ENCODE measurements around the gene BBX. TPM values are rescaled to one million over a fixed set of nuclear protein-coding genes. Genes with fewer than 3 reads are reported as not detected.

The BBX gene
- total and polyA plus RNA-seq, 9 donors, result 21.7 to 51.3 (median 41.5) TPM

DNA sequence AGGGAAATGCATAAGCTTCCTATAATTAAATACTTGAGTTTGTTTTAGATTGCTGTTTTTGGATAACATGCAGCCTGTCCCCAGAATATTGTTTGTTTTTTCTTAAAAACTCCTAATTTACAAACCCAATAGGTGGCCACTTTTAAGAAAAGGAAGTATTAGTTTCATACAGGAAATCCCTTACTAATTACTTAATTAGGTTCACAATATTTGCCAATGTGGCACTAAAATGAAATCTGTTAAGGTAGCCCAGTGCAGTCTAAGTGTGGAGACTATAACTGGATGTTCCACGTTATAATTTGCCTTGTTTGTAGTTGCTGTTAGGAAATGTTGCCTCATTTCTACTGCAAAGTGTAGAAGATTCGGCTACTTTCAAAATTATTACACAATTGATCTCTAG is 195.8 kb downstream of the BBX start:
- DNase-seq, result no peak
- H3K9me3 ChIP-seq (replicated peaks; ENCODE audit: control insufficient read depth, low read depth, low read length), result no peaks in the 10 kb centered on the region
- whole genome bisulfite sequencing (ENCODE audit: insufficient coverage), result no CpG with 5 or more reads among the region's 2 CpGs
- no peak overlapping the region for H3K27ac ChIP-seq (ENCODE audit: low read length)
- no peaks in the 10 kb centered on the region for H3K4me1 ChIP-seq (ENCODE audit: control insufficient read depth, insufficient read depth, low read length)
- no peaks in the 10 kb centered on the region for H3K27me3 ChIP-seq (ENCODE audit: control insufficient read depth, insufficient read depth, low read length)
- no peak overlapping the region for H3K4me3 ChIP-seq (ENCODE audit: low read length)
- H3K36me3 ChIP-seq (ENCODE audit: control insufficient read depth, insufficient read depth, low read length), result peaks cover 4% of the 10 kb centered on the region

DNA sequence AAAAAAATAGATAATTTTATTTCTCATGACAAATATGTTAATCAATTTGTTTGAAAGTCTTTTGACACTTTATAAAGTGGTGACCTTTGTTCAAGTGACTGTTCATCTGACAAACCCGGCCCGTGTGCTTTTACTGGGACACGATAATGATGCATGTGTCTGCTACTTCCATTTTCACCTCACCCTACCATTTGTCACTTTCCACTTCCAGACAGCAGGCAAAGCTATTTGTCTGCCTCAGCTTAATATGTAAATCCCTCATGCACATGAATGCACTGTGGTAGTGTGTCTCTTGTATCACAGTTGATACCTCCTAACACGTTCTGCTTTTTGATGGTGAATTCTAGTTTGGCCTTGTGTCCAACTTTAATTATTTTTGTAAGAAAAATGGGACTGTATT is 204.3 kb downstream of the BBX start:
- no peaks in the 10 kb centered on the region for H3K27me3 ChIP-seq (ENCODE audit: control insufficient read depth, insufficient read depth, low read length)
- peaks cover 2% of the 10 kb centered on the region for H3K36me3 ChIP-seq (ENCODE audit: control insufficient read depth, insufficient read depth, low read length)
- no peaks in the 10 kb centered on the region for H3K4me1 ChIP-seq (ENCODE audit: control insufficient read depth, insufficient read depth, low read length)
- H3K27ac ChIP-seq (ENCODE audit: low read length), result no peak overlapping the region
- WGBS (ENCODE audit: insufficient coverage), result 55% methylated on average over 3 of the region's 4 CpGs
- H3K4me3 ChIP-seq (ENCODE audit: low read length), result no peak overlapping the region
- DNase-seq, result peak; percentile 24
- H3K9me3 ChIP-seq (replicated peaks; ENCODE audit: control insufficient read depth, low read depth, low read length), result no peaks in the 10 kb centered on the region

DNA sequence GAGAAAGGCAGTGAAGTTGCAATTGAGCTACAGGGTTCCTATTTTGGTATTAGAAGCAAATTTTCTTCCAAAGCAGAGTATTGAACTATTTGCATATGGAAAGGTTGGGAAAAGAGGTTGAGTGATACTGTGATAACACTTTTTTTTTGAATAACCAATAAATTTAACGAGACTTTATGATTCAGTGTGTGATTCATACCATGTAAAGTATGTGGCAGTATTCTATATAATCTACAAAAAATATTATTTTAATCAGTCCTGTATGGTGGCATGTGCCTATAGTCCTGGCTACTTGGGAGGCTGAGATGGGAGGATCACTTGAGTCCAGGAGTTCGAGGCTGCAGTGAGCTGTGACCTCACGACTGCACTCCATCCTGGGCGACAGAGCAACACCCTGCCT is 206.9 kb downstream of the BBX start:
- Histone ChIP-seq H3K27ac (ENCODE audit: low read length) (no peak overlapping the region), H3K4me3 (ENCODE audit: low read length) (no peak overlapping the region), H3K36me3 (ENCODE audit: control insufficient read depth, insufficient read depth, low read length) (peaks cover 2% of the 10 kb centered on the region), H3K4me1 (ENCODE audit: control insufficient read depth, insufficient read depth, low read length) (no peaks in the 10 kb centered on the region), H3K27me3 (ENCODE audit: control insufficient read depth, insufficient read depth, low read length) (no peaks in the 10 kb centered on the region), H3K9me3 (replicated peaks; ENCODE audit: control insufficient read depth, low read depth, low read length) (no peaks in the 10 kb centered on the region)
- DNase-seq, result no peak
- whole genome bisulfite sequencing (ENCODE audit: insufficient coverage), result 100% methylated on average over 1 of the region's 4 CpGs

DNA sequence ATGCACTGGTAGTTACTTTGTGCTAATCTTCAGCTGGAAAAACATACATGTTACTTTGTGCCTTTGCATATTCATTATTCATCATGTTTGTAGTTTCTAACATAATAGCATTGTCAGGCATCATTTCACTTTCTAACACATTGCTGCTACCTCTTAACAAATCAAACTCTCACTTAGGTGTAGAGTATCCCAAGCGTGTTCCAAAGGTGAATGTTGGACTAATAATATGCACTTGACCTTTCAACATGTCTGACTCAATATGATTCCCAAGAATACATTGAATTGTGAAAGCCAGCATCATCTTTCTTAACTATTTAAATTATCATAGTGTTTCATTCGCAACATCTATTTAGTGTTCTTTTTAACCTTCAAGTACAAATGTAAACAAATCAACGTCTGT is 211.6 kb downstream of the BBX start:
- H3K9me3 ChIP-seq (replicated peaks; ENCODE audit: control insufficient read depth, low read depth, low read length), result no peaks in the 10 kb centered on the region
- no peaks in the 10 kb centered on the region for H3K4me1 ChIP-seq (ENCODE audit: control insufficient read depth, insufficient read depth, low read length)
- peaks cover 2% of the 10 kb centered on the region for H3K36me3 ChIP-seq (ENCODE audit: control insufficient read depth, insufficient read depth, low read length)
- H3K27ac ChIP-seq (ENCODE audit: low read length), result no peak overlapping the region
- H3K27me3 ChIP-seq (ENCODE audit: control insufficient read depth, insufficient read depth, low read length), result no peaks in the 10 kb centered on the region
- DNase-seq, result no peak
- no CpG with 5 or more reads among the region's 3 CpGs for WGBS (ENCODE audit: insufficient coverage)
- H3K4me3 ChIP-seq (ENCODE audit: low read length), result no peak overlapping the region

DNA sequence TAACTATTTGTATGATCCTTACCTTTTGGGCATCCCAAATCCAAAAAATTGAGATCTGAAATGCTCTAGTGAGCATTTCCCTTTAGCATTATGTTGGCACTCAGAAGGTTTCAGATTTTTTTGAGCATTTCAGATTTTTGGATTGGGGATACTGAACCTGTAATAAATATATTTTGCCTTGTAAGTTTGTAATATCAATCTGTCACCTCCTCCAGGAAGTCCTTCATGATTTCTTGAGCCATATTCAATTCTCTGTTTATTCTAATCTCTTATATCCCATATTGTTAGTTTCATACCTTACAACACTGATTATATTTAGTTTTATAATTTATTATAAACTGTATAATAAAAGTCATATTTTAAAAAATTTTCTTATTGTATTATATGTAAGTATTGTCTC is 215.2 kb downstream of the BBX start:
- Histone ChIP-seq H3K4me1 (ENCODE audit: control insufficient read depth, insufficient read depth, low read length) (no peaks in the 10 kb centered on the region), H3K36me3 (ENCODE audit: control insufficient read depth, insufficient read depth, low read length) (peaks cover 6% of the 10 kb centered on the region), H3K27ac (ENCODE audit: low read length) (no peak overlapping the region), H3K9me3 (replicated peaks; ENCODE audit: control insufficient read depth, low read depth, low read length) (no peaks in the 10 kb centered on the region), H3K4me3 (ENCODE audit: low read length) (no peak overlapping the region), H3K27me3 (ENCODE audit: control insufficient read depth, insufficient read depth, low read length) (no peaks in the 10 kb centered on the region)
- no peak for DNase-seq

DNA sequence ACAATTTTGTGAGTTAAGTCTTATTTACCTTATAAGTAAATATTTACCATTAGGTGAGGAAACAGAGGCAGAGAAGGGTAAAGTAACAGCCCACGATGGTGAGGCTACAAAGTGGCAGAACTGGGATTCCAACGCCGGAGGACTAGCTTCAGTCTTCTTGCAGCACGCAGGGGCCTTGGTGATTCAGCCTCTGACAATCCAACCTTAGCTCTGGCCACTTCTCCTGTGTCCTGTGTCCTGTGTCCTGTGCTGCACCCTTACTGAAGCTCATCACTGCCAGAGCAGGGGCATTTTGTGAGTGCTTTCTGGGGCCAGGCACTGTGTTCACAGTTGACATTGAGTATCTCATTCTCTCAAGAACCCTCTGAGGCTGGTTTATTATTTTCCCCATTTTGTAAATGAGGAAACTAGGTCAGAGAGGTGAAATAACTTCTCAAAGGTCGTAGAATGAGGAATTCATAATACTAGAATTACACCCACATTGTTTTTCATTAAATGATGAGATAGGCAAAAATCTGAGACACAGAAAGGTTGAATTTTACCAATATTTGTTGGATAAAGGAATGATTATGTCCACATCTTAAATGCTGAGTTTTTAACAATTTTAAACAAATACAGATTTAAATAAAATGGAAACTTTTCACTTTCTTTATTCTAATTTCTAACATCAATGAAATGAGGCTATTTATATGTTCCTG is 215.9 kb downstream of the BBX start:
- WGBS (ENCODE audit: insufficient coverage), result 87% methylated on average over 4 of the region's 5 CpGs
- Histone ChIP-seq H3K9me3 (replicated peaks; ENCODE audit: control insufficient read depth, low read depth, low read length) (no peaks in the 10 kb centered on the region), H3K36me3 (ENCODE audit: control insufficient read depth, insufficient read depth, low read length) (peaks cover 6% of the 10 kb centered on the region), H3K4me3 (ENCODE audit: low read length) (no peak overlapping the region), H3K27me3 (ENCODE audit: control insufficient read depth, insufficient read depth, low read length) (no peaks in the 10 kb centered on the region), H3K4me1 (ENCODE audit: control insufficient read depth, insufficient read depth, low read length) (no peaks in the 10 kb centered on the region), H3K27ac (ENCODE audit: low read length) (no peak overlapping the region)
- DNase-seq, result no peak

DNA sequence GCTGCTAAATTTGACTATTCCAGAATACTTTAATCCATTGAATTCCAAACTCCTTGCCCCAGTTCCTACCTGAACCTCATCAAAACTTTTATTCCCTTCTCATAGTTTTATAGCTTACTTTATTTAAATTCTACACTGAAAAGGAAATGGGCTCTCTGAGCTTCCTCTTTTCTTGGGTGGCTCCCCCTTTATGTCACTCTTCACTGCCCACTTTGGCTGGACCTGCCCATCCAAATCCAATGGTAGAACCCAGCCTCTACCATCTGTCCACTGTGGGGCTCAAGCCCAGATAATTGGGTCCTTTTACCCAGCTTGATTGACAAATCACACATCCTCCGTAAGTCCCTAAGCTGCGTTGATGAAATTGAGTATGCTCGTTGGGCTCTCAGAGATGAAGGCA is 216.5 kb downstream of the BBX start:
- no peak overlapping the region for H3K4me3 ChIP-seq (ENCODE audit: low read length)
- WGBS (ENCODE audit: insufficient coverage), result 64% methylated on average over 3 of the region's 3 CpGs
- H3K27me3 ChIP-seq (ENCODE audit: control insufficient read depth, insufficient read depth, low read length), result no peaks in the 10 kb centered on the region
- peaks cover 6% of the 10 kb centered on the region for H3K36me3 ChIP-seq (ENCODE audit: control insufficient read depth, insufficient read depth, low read length)
- no peak overlapping the region for H3K27ac ChIP-seq (ENCODE audit: low read length)
- H3K4me1 ChIP-seq (ENCODE audit: control insufficient read depth, insufficient read depth, low read length), result no peaks in the 10 kb centered on the region
- no peaks in the 10 kb centered on the region for H3K9me3 ChIP-seq (replicated peaks; ENCODE audit: control insufficient read depth, low read depth, low read length)
- no peak for DNase-seq

DNA sequence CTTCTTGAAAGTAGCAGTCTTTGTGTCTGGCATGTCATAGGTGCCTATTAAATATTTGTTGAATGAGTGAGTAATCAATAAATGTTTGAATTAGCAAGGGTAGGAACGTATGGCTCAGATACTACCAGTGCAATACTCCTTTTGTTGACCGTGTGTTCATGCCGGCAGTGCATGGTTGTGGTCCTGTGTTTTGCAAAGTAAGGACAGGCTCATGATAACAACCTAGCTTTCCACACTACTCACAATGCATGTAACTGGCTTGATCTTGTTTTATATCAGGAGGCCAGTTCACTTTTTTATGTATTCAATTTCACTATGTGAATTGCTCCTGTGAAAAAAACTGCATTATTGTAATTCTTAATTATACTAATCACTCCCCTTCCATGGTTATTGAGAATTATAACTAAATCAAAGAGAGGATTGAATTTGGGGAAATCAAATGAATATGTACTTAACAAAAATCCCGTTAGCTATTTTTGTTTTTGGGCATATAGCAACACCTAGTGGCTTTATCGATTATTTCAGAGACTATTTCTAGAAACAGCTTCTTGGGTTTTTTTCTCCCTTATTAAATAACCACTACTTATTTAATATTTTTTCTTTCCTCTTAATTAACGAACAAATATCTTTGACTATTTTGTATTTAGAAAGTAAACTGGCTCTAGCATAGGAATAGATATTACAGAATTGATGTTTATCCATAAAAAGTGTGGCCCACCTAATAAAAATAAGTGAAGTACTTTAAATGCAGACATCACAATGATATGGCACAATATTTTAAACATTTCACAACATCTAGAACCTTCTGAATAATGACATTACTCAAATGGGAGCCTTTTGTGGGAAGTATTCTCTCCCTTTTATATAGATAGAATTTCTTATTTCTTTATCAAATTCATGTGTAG is 218.5 kb downstream of the BBX start:
- peak; percentile 44 for DNase-seq
- no CpG with 5 or more reads among the region's 6 CpGs for WGBS (ENCODE audit: insufficient coverage)
- Histone ChIP-seq H3K27me3 (ENCODE audit: control insufficient read depth, insufficient read depth, low read length) (no peaks in the 10 kb centered on the region), H3K36me3 (ENCODE audit: control insufficient read depth, insufficient read depth, low read length) (peaks cover 6% of the 10 kb centered on the region), H3K27ac (ENCODE audit: low read length) (no peak overlapping the region), H3K9me3 (replicated peaks; ENCODE audit: control insufficient read depth, low read depth, low read length) (no peaks in the 10 kb centered on the region), H3K4me3 (ENCODE audit: low read length) (no peak overlapping the region), H3K4me1 (ENCODE audit: control insufficient read depth, insufficient read depth, low read length) (no peaks in the 10 kb centered on the region)

DNA sequence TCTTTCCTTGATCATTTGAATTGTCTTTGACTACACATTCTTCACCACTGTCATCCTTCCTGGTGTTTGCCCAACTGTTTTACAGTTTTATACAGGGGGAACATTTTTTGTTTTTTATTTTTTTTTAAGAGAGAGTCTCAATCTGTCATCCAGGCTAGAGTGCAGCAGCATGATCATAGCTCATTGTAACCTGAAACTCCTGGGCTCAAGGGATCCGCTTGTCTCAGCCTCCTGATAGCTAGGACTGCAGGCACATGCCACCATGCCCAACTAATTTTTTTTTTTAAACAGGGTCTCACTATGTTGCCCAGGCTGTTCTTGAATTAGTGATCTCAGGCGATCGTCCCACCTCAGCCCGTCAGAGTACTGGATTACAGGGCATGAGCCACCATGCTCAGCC is 222.6 kb downstream of the BBX start:
- DNase-seq, result no peak
- 75% methylated on average over 4 of the region's 4 CpGs for WGBS (ENCODE audit: insufficient coverage)
- Histone ChIP-seq H3K27me3 (ENCODE audit: control insufficient read depth, insufficient read depth, low read length) (no peaks in the 10 kb centered on the region), H3K36me3 (ENCODE audit: control insufficient read depth, insufficient read depth, low read length) (peaks cover 6% of the 10 kb centered on the region), H3K9me3 (replicated peaks; ENCODE audit: control insufficient read depth, low read depth, low read length) (no peaks in the 10 kb centered on the region), H3K4me1 (ENCODE audit: control insufficient read depth, insufficient read depth, low read length) (no peaks in the 10 kb centered on the region), H3K4me3 (ENCODE audit: low read length) (no peak overlapping the region), H3K27ac (ENCODE audit: low read length) (no peak overlapping the region)

DNA sequence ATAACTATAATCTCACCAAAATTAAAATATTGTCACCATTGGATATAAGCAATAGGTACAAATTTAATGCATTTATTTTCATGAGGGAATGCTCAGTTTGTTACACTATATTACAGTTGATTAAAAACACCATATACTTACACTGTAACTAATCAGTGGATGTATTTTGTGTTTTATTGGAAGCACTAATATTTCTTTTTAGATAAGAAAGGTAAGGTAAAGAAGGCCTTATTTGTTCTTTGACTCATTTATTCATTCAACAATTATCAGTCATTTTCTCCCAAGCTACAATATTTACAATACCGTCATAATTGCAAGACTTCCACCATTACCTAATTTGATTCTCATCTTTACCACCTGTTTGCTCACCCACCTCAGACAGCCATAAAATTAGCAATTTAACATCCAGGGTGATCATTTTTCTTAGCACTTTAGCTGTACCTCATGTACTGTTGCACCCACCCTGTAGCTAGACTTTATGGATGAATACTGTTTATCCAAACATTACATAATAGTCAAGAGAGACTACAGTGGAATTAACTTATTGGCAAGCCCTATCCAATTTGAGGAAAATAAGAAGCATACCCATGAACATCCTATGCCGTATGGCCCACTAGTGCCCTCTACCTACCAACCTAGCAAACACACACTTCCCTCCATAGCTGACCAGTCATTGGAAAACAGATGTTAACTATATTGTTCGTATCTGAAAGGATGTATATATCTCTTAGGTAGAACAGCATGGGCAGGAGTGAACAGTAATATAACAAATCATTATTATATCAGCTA is 229.6 kb downstream of the BBX start:
- 93% methylated on average over 1 of the region's 3 CpGs for WGBS (ENCODE audit: insufficient coverage)
- H3K4me1 ChIP-seq (ENCODE audit: control insufficient read depth, insufficient read depth, low read length), result no peaks in the 10 kb centered on the region
- H3K36me3 ChIP-seq (ENCODE audit: control insufficient read depth, insufficient read depth, low read length), result peaks cover under 1% of the 10 kb centered on the region
- no peak overlapping the region for H3K4me3 ChIP-seq (ENCODE audit: low read length)
- DNase-seq, result peak; percentile 27
- no peak overlapping the region for H3K27ac ChIP-seq (ENCODE audit: low read length)
- H3K9me3 ChIP-seq (replicated peaks; ENCODE audit: control insufficient read depth, low read depth, low read length), result no peaks in the 10 kb centered on the region
- H3K27me3 ChIP-seq (ENCODE audit: control insufficient read depth, insufficient read depth, low read length), result no peaks in the 10 kb centered on the region

Measured in muscle of leg (tissue), 11 donors.